Stimulated activated effector memory CD8-positive, alpha-beta T cell treated with anti-CD3 and anti-CD28 coated beads, Interleukin-12 subunit alpha, Interleukin-12 subunit beta, amount 100 ng/mL, for 72 hours (primary cell): ENCODE data around the gene UBE2L3.
"Not testable (repeated sequence)": the region's sequence is repeated elsewhere in the genome, so short reads cannot be mapped to it uniquely, and the experiment has no call there.

ENCODE experiments used
- ATAC-seq: fragments of 150-1000 bp; cut with Tn5 transposase; 2 replicates; pipeline ENCODE4 v1.10.0; 2021
- DNase-seq, 2 donors: peaks; one replicate each; pipeline ENCODE4 v3.0.0; 2021 to 2022; ENCODE audit warnings: low spot score in 2 of 2
- H3K27ac Mint-ChIP-seq: one replicate; pipeline ENCODE4 v1.8.0; 2022; ENCODE audit warnings: mild to moderate bottlenecking, mixed read lengths
- H3K36me3 Mint-ChIP-seq: one replicate; pipeline ENCODE4 v1.8.0; 2022; ENCODE audit warnings: mild to moderate bottlenecking, mixed read lengths
- H3K4me1 Mint-ChIP-seq: one replicate; pipeline ENCODE4 v1.8.0; 2022; ENCODE audit warnings: mixed read lengths
- H3K4me3 Mint-ChIP-seq: one replicate; pipeline ENCODE4 v1.8.0; 2022; ENCODE audit warnings: mild to moderate bottlenecking, mixed read lengths
- H3K9me3 Mint-ChIP-seq: one replicate; pipeline ENCODE4 v1.8.0; 2022; ENCODE audit warnings: mixed read lengths

UBE2L3 gene

GRCh38 chr22:21639359-21639758 is 71.8 kb downstream of the UBE2L3 start:
- ATAC-seq = no peak
- peaks cover 22% of the 10 kb centered on the region for H3K4me1 Mint-ChIP-seq
- no peaks in the 10 kb centered on the region for H3K9me3 Mint-ChIP-seq
- DNase-seq = no peak
- H3K27ac Mint-ChIP-seq = no peak overlapping the region
- no peak overlapping the region for H3K4me3 Mint-ChIP-seq
- peaks cover 25% of the 10 kb centered on the region for H3K36me3 Mint-ChIP-seq

- Mint-ChIP-seq H3K4me1 (peaks cover 22% of the 10 kb centered on the region), H3K9me3 (no peaks in the 10 kb centered on the region), H3K36me3 (peaks cover 40% of the 10 kb centered on the region), H3K27ac (no peak overlapping the region), H3K4me3 (peak overlapping the region; percentile 90)
- DNase-seq (no peak), ATAC-seq (no peak)
Observed at GRCh38 chr22:21640810-21641209, 73.3 kb downstream of the UBE2L3 start.

- H3K9me3 Mint-ChIP-seq = no peaks in the 10 kb centered on the region
- peak overlapping the region; percentile 96 for H3K27ac Mint-ChIP-seq
- peaks cover 25% of the 10 kb centered on the region for H3K4me1 Mint-ChIP-seq
- peak overlapping the region; percentile 90 for H3K4me3 Mint-ChIP-seq
- ATAC-seq = no peak
- DNase-seq = no peak
- peaks cover 46% of the 10 kb centered on the region for H3K36me3 Mint-ChIP-seq
Observed at GRCh38 chr22:21641417-21641788, 73.9 kb downstream of the UBE2L3 start.

GRCh38 chr22:21641789-21642583 is 74.5 kb downstream of the UBE2L3 start, which contains the start of gene SDF2L1:
Gene SDF2L1, plus strand, starts transcription at chr22:21642302. Its CDS starts 35 bp downstream, at chr22:21642337.
- peaks cover 51% of the 10 kb centered on the region for H3K36me3 Mint-ChIP-seq
- peak within 1 kb of the TSS; percentile 96 for H3K27ac Mint-ChIP-seq
- peak; percentile 98 for ATAC-seq
- no peaks in the 10 kb centered on the region for H3K9me3 Mint-ChIP-seq
- peaks cover 31% of the 10 kb centered on the region for H3K4me1 Mint-ChIP-seq
- DNase-seq = peak; percentile 94 to 97
- H3K4me3 Mint-ChIP-seq = peak within 1 kb of the TSS; percentile 90

GRCh38 chr22:21642584-21643448 is 75.3 kb downstream of the UBE2L3 start:
- Mint-ChIP-seq H3K36me3 (peaks cover 58% of the 10 kb centered on the region), H3K4me1 (peaks cover 31% of the 10 kb centered on the region)
- peak; percentile 50 to 84 for DNase-seq

GRCh38 chr22:21643533-21644357 is 76.2 kb downstream of the UBE2L3 start:
- Mint-ChIP-seq H3K4me1 (peaks cover 31% of the 10 kb centered on the region), H3K27ac (peak overlapping the region; percentile 96), H3K9me3 (no peaks in the 10 kb centered on the region), H3K36me3 (peaks cover 65% of the 10 kb centered on the region), H3K4me3 (peak overlapping the region; percentile 90)
- ATAC-seq = no peak
- DNase-seq = no peak

More at GRCh38 chr22:21642584-21643448, 75.3 kb downstream of the UBE2L3 start:
- peak; percentile 17 for ATAC-seq
- Mint-ChIP-seq H3K4me3 (peak overlapping the region; percentile 90), H3K9me3 (no peaks in the 10 kb centered on the region), H3K27ac (peak overlapping the region; percentile 96)

- not testable (repeated sequence) for H3K4me3 Mint-ChIP-seq, H3K9me3 Mint-ChIP-seq, H3K27ac Mint-ChIP-seq, DNase-seq, ATAC-seq
- Mint-ChIP-seq H3K36me3 (peaks cover 75% of the 10 kb centered on the region), H3K4me1 (peaks cover 33% of the 10 kb centered on the region)
Observed at GRCh38 chr22:21645513-21645912, 78.0 kb downstream of the UBE2L3 start.

GRCh38 chr22:21646608-21647590 is 79.4 kb downstream of the UBE2L3 start:
- H3K4me3 Mint-ChIP-seq = no peak overlapping the region
- DNase-seq = peak; percentile 49 to 84

GRCh38 chr22:21650280-21650679 is 82.8 kb downstream of the UBE2L3 start:
- Mint-ChIP-seq H3K27ac (no peak overlapping the region), H3K4me3 (peak overlapping the region; percentile 89), H3K9me3 (no peaks in the 10 kb centered on the region), H3K36me3 (peaks cover 41% of the 10 kb centered on the region), H3K4me1 (peaks cover 29% of the 10 kb centered on the region)
- ATAC-seq = no peak
- DNase-seq = no peak

More at GRCh38 chr22:21646608-21647590, 79.4 kb downstream of the UBE2L3 start:
- peak; percentile 29 for ATAC-seq
- H3K9me3 Mint-ChIP-seq = no peaks in the 10 kb centered on the region
- H3K36me3 Mint-ChIP-seq = peaks cover 73% of the 10 kb centered on the region
- H3K4me1 Mint-ChIP-seq = peaks cover 41% of the 10 kb centered on the region
- H3K27ac Mint-ChIP-seq = no peak overlapping the region

GRCh38 chr22:21650823-21651520 is 83.5 kb downstream of the UBE2L3 start:
- Mint-ChIP-seq H3K4me1 (peaks cover 29% of the 10 kb centered on the region), H3K9me3 (no peaks in the 10 kb centered on the region), H3K36me3 (peaks cover 34% of the 10 kb centered on the region), H3K27ac (peak overlapping the region; percentile 90), H3K4me3 (peak overlapping the region; percentile 89)
- ATAC-seq (peak; percentile 4), DNase-seq (no peak)

GRCh38 chr22:21651521-21652009 is 84.1 kb downstream of the UBE2L3 start:
- peak; percentile 39 for ATAC-seq
- Mint-ChIP-seq H3K4me3 (peak overlapping the region; percentile 89), H3K9me3 (no peaks in the 10 kb centered on the region), H3K4me1 (peaks cover 30% of the 10 kb centered on the region), H3K36me3 (peaks cover 28% of the 10 kb centered on the region), H3K27ac (peak overlapping the region; percentile 90)
- no peak for DNase-seq

- Mint-ChIP-seq H3K4me3 (peak overlapping the region; percentile 89), H3K27ac (peak overlapping the region; percentile 90), H3K36me3 (peaks cover 23% of the 10 kb centered on the region), H3K9me3 (no peaks in the 10 kb centered on the region), H3K4me1 (peaks cover 31% of the 10 kb centered on the region)
- peak; percentile 76 to 92 for DNase-seq
- ATAC-seq = peak; percentile 98
Observed at GRCh38 chr22:21652010-21652546, 84.6 kb downstream of the UBE2L3 start.
